Measurements from ENCODE around the gene RNF181.
"Not testable (repeated sequence)": the region's sequence is repeated elsewhere in the genome, so short reads cannot be mapped to it uniquely, and the experiment has no call there.

The RNF181 gene

GRCh38 chr2:85595301-85596025, at the start of gene RNF181:
Gene RNF181 (plus strand): TSS chr2:85595745. CDS start chr2:85595764, 19 bp downstream.
- DNase-seq = peak; percentile 97

DNA sequence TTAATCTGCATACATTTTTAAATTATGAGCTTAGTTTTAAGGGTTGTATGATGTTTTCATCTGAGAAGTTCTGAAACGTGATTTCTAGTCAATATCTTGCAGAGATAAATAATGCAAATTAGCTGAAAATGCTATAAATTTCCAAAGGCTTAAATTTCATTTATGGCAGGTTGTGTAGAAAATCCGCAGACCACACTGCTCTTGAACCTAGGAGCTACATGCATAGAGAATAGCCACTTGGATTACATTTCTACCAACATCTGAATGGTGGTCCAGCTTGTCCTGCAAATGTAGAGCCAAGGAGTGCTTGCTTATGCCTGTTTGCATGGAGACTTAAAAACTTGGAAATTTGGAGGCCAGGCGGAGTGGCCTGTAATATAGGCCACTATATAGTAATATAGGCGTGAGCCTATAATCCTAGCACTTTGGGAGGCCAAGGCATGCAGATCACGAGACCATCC, 49.7 kb upstream of the RNF181 start:
- no peak for DNase-seq

DNA sequence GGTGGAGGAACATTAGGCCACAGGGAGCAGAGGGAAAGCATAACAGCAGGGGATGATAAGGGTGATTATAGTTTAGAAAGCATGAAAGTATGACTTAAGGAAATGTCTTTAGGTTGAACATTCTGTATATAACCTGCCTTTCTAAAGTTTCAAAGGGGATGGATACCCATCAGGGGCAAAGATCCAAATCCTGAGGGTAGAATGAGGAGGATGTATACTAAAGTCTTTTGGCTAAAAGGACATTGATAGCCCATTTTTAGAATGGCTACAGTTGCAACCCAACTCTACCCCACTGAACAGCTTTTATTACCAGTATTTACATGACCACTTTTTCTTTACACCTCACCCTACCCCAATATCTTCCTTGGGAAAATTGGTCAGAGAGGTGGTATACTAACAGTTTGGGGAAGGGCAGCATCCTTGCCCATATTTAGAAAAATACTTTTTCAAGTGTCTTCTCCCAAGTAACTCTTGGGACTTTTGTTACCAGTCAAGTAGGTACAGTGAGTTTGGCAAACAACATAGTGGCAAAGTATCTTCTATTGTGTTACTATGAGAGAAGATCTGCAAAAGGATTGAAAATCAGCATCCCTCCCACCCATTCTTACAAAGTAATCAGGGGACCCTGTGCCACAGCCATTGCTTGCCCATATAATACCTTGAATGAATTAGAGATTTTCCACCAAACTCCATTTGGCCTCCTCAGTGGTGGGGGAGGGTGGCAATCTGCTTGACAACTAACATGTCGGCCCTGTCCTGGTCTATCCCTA, 48.3 kb upstream of the RNF181 start:
- DNase-seq = peak; percentile 23

DNA sequence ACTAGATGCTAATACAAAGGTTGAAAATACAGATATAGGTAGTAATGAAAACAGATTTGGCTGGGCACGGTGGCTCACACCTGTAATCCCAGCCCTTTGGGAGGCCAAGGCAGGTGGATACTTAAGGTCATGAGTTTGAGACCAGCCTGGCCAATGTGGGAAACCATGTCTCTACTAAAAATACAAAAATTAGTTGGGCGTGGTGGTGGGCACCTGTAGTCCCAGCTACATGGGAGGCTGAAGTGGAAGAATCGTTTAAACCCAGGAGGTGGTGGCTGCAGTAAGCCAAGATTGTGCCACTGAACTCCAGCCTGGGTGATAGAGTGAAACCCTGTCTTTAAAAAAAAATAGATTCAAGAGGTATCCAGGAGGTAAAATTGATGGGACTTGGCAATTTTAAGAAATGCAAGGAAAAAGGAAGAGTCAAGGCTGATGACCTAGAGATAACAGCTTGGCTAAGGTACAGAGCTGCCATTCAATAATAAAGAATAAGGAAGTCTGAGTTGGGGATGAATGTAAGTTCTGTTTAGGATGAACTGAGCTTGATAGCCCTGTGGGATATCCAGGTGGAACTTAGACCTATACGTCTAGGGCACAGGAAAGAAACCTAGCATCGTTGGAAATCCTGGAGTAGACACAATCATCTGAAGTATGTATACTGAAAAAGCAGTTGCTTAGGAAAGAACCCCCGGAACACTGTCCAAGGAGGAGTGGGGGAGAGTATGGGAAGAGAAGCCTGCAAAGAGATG, 47.5 kb upstream of the RNF181 start:
- DNase-seq = no peak

DNA sequence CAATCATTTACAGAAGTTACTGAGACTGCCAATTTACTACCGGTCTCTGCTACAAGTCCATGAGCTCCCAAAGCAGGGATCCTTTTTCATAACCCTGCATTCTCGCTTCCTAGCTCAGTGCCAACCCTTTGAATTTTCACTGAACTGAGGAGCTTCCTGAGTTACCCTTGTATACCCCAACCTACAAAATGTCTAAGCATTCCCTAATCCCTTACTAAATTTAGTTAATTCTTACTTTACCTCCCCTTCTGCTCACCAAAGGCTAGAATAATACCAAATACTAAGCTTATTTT, 47.0 kb upstream of the RNF181 start:
- no peak for DNase-seq

- no peak for DNase-seq
Observed at GRCh38 chr2:85549095-85549494, 46.5 kb upstream of the RNF181 start.

DNA sequence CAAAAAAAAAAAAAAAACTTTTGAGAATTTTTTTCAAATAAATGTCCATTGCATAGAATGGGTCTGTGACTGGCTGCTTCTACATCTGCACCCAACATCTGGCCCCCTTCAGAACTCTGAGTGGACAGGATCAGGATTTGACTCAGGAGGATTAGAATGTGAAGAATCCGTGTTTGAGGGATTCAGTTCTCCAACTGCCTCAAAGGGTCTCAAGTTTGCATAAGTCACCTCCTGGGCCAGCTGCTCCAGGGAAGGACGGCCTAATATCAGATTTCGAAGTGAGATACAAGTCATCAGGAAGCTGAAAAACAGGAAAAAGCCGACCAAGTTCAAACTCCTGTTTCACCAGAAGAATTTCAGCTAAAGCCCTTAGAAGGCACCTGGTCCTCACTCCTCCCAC, 45.7 kb upstream of the RNF181 start:
- DNase-seq = no peak

- DNase-seq = no peak
Observed at GRCh38 chr2:85550486-85550885, 45.1 kb upstream of the RNF181 start.

GRCh38 chr2:85551698-85552678, 43.6 kb upstream of the RNF181 start:
- peak; percentile 89 for DNase-seq

DNA sequence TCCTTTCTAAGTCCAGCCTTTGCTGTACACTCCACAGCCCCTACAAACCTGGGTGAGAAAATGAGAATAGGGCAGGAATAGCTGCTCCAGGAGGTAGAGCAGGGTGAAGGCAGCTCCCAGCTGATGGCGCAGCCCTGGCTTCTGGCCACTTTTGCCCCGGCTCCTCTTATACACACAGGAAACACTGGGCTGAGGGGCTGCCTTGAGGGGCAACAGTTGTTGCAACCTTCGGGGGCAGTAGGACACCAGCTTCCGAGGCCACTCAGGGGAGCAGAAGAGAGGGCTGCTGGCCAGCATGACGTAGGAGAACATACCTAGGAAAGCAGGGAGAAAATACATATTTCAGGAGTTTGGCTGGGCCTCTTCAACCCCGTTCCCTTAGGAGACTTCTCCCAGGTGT, 42.4 kb upstream of the RNF181 start:
- no peak for DNase-seq

DNA sequence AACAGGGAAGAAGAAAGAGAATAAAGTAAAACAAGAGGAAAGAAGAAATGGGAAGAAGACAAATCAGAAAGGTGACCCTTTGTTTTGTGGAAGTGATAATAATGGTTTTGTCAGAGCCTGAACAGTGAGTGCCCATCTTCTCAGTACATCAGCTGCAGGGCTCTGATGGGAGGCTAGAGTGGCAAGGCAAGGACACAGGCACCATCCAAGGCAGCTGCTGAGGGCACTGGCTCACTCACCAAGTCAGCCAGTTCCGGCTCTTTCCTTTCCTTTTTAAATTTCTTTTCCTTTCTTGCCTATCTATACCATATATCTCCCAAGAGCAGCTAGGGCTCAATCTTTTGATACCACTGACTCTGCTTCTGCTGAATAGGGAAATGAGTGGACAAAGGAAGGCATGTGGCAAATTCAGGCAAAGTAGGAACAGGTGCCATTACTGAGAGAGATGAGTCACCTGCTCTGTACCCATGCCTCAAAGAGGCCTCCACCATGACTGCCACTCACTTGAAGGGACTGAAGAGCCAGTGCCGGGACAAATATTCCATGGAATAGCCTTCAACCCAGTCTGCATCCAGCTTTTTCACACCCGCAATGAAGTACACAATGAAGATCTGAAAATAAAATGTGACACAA, 40.4 kb upstream of the RNF181 start:
- DNase-seq = no peak

DNA sequence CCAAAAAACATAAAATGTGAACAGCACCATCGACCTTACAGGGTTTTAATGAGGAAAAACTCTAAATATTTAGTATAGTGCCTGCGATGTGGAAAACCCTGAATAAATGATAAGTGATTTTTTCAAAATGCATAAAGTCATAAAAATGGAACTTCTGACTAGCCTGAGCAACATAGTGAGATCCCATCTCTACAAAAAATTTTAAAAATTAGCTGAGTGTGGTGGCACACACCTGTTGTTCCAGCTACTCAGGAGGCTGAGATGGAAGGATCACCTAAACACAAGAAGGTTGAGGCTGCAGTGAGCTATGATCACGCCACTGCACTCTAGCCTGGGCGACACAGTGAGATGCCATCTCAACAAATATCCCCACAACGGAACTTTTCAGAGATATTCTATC, 38.4 kb upstream of the RNF181 start:
- no peak for DNase-seq

- no peak for DNase-seq
Observed at GRCh38 chr2:85558160-85558559, 37.4 kb upstream of the RNF181 start.

GRCh38 chr2:85560403-85560726, 35.2 kb upstream of the RNF181 start:
- not testable (repeated sequence) for DNase-seq

DNA sequence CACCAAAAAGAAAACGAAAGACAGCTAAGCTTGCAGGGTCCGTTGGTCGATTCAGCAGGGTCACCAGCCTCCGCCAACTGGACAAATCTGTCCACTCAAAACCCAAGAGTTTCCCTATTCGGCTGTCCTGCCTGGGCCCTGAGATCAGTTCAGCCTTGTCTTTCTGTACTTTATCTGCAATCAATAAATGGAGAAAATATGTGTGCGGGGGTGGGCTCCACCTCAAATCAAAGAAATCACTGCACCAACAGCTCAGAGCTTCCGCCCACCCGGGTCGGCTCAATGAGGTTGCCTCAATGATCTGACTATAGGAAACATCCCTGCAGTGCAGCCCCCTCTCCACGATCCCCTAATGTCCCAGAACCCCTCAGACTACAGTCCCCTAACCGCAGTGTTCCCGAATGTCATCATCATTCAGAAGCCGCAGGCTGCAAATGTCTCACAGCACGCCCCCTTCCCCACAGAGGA, 34.7 kb upstream of the RNF181 start:
- no peak for DNase-seq

- peak; percentile 98 for DNase-seq
Observed at GRCh38 chr2:85561280-85562212, 34.0 kb upstream of the RNF181 start, which contains the start of gene GGCX. Gene GGCX (minus strand): TSS chr2:85561493. CDS start chr2:85561428, 65 bp downstream.

GRCh38 chr2:85564144-85564563, 31.4 kb upstream of the RNF181 start:
- DNase-seq = no peak

DNA sequence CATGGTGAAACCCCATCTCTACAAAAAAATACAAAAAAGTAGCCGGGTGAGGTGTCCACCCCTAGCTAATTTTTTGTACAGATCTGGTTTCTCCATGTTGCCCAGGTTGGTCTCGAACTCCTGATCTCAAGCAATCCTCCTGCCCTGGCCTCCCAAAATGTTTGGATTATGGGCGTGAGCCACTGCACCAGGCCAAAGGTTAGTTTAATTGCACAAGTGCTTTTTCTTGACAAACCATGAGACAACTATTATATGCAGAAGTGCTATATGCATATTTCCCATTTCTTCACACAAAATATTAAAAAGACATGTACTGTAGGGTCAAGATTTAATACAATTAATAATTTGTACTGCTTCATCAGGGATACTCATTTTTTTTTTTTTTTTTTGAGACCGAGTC, 29.3 kb upstream of the RNF181 start:
- no peak for DNase-seq

- no peak for DNase-seq
Observed at GRCh38 chr2:85575739-85576138, 19.8 kb upstream of the RNF181 start.

DNA sequence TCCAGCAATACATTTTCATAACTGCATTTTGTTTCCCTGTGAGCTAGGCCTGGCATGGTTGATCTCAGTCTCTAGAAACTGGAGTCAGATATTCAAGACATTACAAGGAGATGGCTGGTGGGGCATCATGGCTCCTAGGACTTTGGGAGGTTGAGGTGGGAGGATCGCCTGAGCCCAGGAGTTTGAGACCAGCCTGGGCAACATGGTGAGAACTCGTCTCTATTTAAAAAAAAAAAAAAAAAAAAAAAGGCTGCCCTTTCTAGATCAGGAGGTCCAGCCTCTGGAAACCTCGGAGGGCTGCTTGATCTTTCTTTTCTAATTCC, 18.5 kb upstream of the RNF181 start:
- DNase-seq = no peak

All from activated CD4-positive, alpha-beta T cell treated with anti-CD3 and anti-CD28 coated beads, Interleukin-2, Interleukin-6, amounts not matched to agents 100 ng/mL and 50 ng/mL, durations not matched to agents 16 hours and 8 hours (primary cell).